A549 (cell line): ENCODE data around the gene LRRC4B. TPM values are rescaled to one million over a fixed set of nuclear protein-coding genes. Genes with fewer than 3 reads are reported as not detected.

ENCODE experiments used
- ATAC-seq, 2 experiments: fragments of 200-7000 bp in 1 of 2; fragments of >200 bp in 1 of 2; cut with Nextera tagmentation in 1 of 2; cut with Tn5 transposase in 1 of 2; 3 replicates each; pipeline versions ENCODE4 v1.8.0 to v1.9.1; 2018 to 2020; ENCODE audit warnings: mild to moderate bottlenecking in 1 of 2, moderate library complexity in 1 of 2
- CTCF ChIA-PET: fragments of 300-600 bp; sonication (Branson Sonifier 250); formaldehyde crosslinking; extraction: SDS; loops from one replicate; lab custom pipeline; 2021; ENCODE audit warnings: antibody characterized with exemption, inconsistent platforms; lab: Yijun Ruan, JAX
- POLR2A ChIA-PET: fragments of 350-600 bp; formaldehyde crosslinking; extraction: SDS; loops from one replicate; lab custom pipeline; 2021; ENCODE audit warnings: antibody characterized with exemption, inconsistent platforms; lab: Yijun Ruan, JAX
- DNase-seq, 2 experiments: peaks; one replicate each; pipeline versions ENCODE4 v3.0.0 to v3.0.0-alpha.2; 2011 to 2016; ENCODE audit warnings: low read depth in 1 of 2, low spot score in 1 of 2
- FAIRE-seq: peaks from 2 replicates; lab custom pipeline; 2011; peaks lifted over from hg19 to GRCh38; lab: Jason Lieb, UNC
- H3K27ac ChIP-seq, 2 experiments: fragments of >200 bp; sonication (Bioruptor Twin); formaldehyde crosslinking; 3 replicates each; pipeline ENCODE4 v1.5.1; 2016 to 2017
- H3K4me1 ChIP-seq: fragments of >200 bp; sonication (Bioruptor Twin); formaldehyde crosslinking; 3 replicates; pipeline ENCODE4 v1.6.1; 2016
- H3K4me2 ChIP-seq: fragments of >200 bp; sonication (Bioruptor Twin); formaldehyde crosslinking; 3 replicates; pipeline ENCODE4 v1.6.1; 2016
- H3K4me3 ChIP-seq: fragments of >200 bp; sonication (Bioruptor Twin); formaldehyde crosslinking; 3 replicates; pipeline ENCODE4 v1.5.1; 2016
- H3K9me3 ChIP-seq: fragments of >200 bp; sonication (Bioruptor Twin); formaldehyde crosslinking; 3 replicates; pipeline ENCODE4 v1.6.1; 2016
- BHLHE40 ChIP-seq: IDR thresholded peaks from 2 replicates; pipeline ENCODE4 v1.6.1; 2012; ENCODE audit warnings: low read depth, low read length, inconsistent platforms
- CBX2 ChIP-seq: fragments of 200-600 bp; sonication (generic); IDR thresholded peaks from 2 replicates; pipeline ENCODE4 v1.6.1; 2016; ENCODE audit warnings: low read depth, mild to moderate bottlenecking, borderline replicate concordance
- CHD2 ChIP-seq: fragments of 150-350 bp; IDR thresholded peaks from 2 replicates; pipeline ENCODE4 v1.6.1; 2014; ENCODE audit warnings: low read length; ENCODE audit not compliant: partially characterized antibody
- E2F6 ChIP-seq: IDR thresholded peaks from 2 replicates; pipeline ENCODE4 v1.6.1; 2012; ENCODE audit warnings: low read depth, borderline replicate concordance
- ELK1 ChIP-seq: fragments of 150-350 bp; IDR thresholded peaks from 2 replicates; pipeline ENCODE4 v1.6.1; 2014; ENCODE audit warnings: low read depth, mild to moderate bottlenecking, low read length
- HEYL ChIP-seq: fragments of 250-450 bp; sonication (Bioruptor Pico); IDR thresholded peaks from 2 replicates; pipeline ENCODE4 v1.8.0; 2021; ENCODE audit warnings: mild to moderate bottlenecking, moderate library complexity
- HOXA7 ChIP-seq: fragments of 250-450 bp; sonication (Bioruptor Pico); IDR thresholded peaks from 2 replicates; pipeline ENCODE4 v1.5.0; 2020; ENCODE audit warnings: mild to moderate bottlenecking, moderate library complexity
- JUN ChIP-seq, 2 experiments: fragments of >200 bp; sonication (Bioruptor Twin); formaldehyde crosslinking; IDR thresholded peaks; 2 replicates in 1 of 2; 3 replicates in 1 of 2; pipeline ENCODE4 v1.6.1; 2016 to 2017
- KDM1A ChIP-seq: fragments of 200-600 bp; sonication (generic); IDR thresholded peaks from 2 replicates; pipeline ENCODE4 v1.6.1; 2016; ENCODE audit warnings: low read depth, mild to moderate bottlenecking
- KDM5A ChIP-seq: fragments of 200-600 bp; sonication (generic); IDR thresholded peaks from 2 replicates; pipeline ENCODE4 v1.6.1; 2016; ENCODE audit warnings: antibody characterized with exemption, mild to moderate bottlenecking
- MAFK ChIP-seq: fragments of 450-650 bp; IDR thresholded peaks from 2 replicates; pipeline ENCODE4 v1.6.1; 2014; ENCODE audit not compliant: partially characterized antibody
- MYC ChIP-seq: IDR thresholded peaks from 2 replicates; pipeline ENCODE4 v1.6.1; 2012; ENCODE audit warnings: mild to moderate bottlenecking, inconsistent platforms, low read length, improper control_type of control experiment, borderline replicate concordance
- NPAS2 ChIP-seq: fragments of 250-450 bp; sonication (Bioruptor Pico); IDR thresholded peaks from 2 replicates; pipeline ENCODE4 v1.8.0; 2022; ENCODE audit warnings: mild to moderate bottlenecking, moderate library complexity, borderline replicate concordance
- POLR2A ChIP-seq: IDR thresholded peaks from 2 replicates; pipeline ENCODE4 v1.6.1; 2012; ENCODE audit warnings: mild to moderate bottlenecking, low read length
- REST ChIP-seq: fragments of 200-600 bp; sonication (generic); IDR thresholded peaks from 2 replicates; pipeline ENCODE4 v1.6.1; 2016; ENCODE audit warnings: antibody characterized with exemption, mild to moderate bottlenecking, moderate library complexity
- SMC3 ChIP-seq: fragments of >200 bp; sonication (Bioruptor Twin); formaldehyde crosslinking; IDR thresholded peaks from 3 replicates; pipeline ENCODE4 v1.6.1; 2018; ENCODE audit warnings: inconsistent platforms
- SREBF2 ChIP-seq: fragments of 450-650 bp; IDR thresholded peaks from 2 replicates; pipeline ENCODE4 v1.6.1; 2014; ENCODE audit warnings: mild to moderate bottlenecking, moderate library complexity
- ZNF302 ChIP-seq: fragments of 250-450 bp; sonication (Bioruptor Pico); IDR thresholded peaks from 2 replicates; pipeline ENCODE4 v1.9.0; 2021; ENCODE audit warnings: inconsistent platforms, mild to moderate bottlenecking, moderate library complexity
- WGBS: methylation state at CpG from one replicate; pipeline ENCODE4 v1.1.6; 2017; ENCODE audit errors: missing lambda C conversion rate; 5-methylcytosine and 5-hydroxymethylcytosine counted together
- polyA plus RNA-seq, 4 experiments: library from polyadenylated mRNA; depleted of rRNA in 3 of 4; stranded (reverse); fragments of >200 nt; fragmentation: RNase III in 1 of 4; extraction: RNeasy Plus Mini Kit Qiagen cat#74134 plus additional on column Dnase treatment in 1 of 4; gene quantifications; 2 replicates in 3 of 4; 3 replicates in 1 of 4; pipeline ENCODE4 v1.2.3, GENCODE V29; 2011 to 2017
- TF ChIP-seq, protein P1 (sequence below): IDR thresholded peaks from 2 replicates; pipeline ENCODE4 v1.6.1; 2012
- TF ChIP-seq, protein P2 (sequence below): fragments of >200 bp; sonication (Bioruptor Twin); formaldehyde crosslinking; IDR thresholded peaks from 3 replicates; pipeline ENCODE4 v1.5.1; 2016
- TF ChIP-seq, protein P3 (sequence below): fragments of 250-450 bp; sonication (Bioruptor Pico); IDR thresholded peaks from 2 replicates; pipeline ENCODE4 v1.5.0; 2021; ENCODE audit warnings: mild to moderate bottlenecking, moderate library complexity, borderline replicate concordance
- TF ChIP-seq, protein P4 (sequence below): fragments of 250-450 bp; sonication (Bioruptor Pico); IDR thresholded peaks from 2 replicates; pipeline ENCODE4 v1.5.0; 2020; ENCODE audit warnings: low read depth, mild to moderate bottlenecking, moderate library complexity

Gene LRRC4B
- polyA plus RNA-seq, 2 of the 4 experiments (the other 2 are of a cell fraction), result 0.54 to 0.97 TPM

DNA sequence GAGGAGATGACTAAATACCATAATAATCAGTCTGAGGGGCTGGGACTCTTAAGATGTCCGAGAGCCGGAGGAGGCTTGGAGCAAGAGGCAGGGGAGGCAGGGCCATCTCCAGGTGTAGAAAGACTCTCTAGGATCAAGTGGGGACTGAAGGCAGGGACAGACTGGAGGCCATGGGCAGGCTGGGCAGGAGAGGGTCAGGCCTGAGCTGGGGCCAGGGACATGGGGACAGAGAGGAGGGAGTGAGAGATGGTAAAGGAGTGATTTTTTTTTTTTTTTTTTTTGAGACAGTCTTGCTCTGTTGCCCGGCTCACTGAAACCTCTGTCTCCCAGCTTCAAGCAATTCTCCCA is 59.4 kb downstream of the LRRC4B start:
- POLR2A ChIA-PET, result interaction anchor here (0.6 kb wide), 1 partner anchor 18 kb away, joined by 3 read pairs; no protein-coding TSS in a partner anchor
- WGBS, result 87% methylated on average over 3 of the region's 3 CpGs
- H3K4me3 ChIP-seq, result no peak overlapping the region
- no peak for ATAC-seq
- TF ChIP-seq SMC3, result no peak
- TF ChIP-seq ELK1, result no peak
- TF ChIP-seq REST, result no peak
- H3K27ac ChIP-seq, result no peak overlapping the region
- H3K4me2 ChIP-seq, result no peak overlapping the region
- H3K4me1 ChIP-seq, result peaks cover 12% of the 10 kb centered on the region; the same call in 2 of the 3 replicates
- H3K9me3 ChIP-seq, result no peaks in the 10 kb centered on the region
- CTCF ChIA-PET, result interaction anchor here (1.6 to 2.0 kb wide), 4 partner anchors 30 to 140 kb away, joined by 3 to 11 read pairs (median 6); no protein-coding TSS in a partner anchor
- DNase-seq, result no peak
- no peak for FAIRE-seq

DNA sequence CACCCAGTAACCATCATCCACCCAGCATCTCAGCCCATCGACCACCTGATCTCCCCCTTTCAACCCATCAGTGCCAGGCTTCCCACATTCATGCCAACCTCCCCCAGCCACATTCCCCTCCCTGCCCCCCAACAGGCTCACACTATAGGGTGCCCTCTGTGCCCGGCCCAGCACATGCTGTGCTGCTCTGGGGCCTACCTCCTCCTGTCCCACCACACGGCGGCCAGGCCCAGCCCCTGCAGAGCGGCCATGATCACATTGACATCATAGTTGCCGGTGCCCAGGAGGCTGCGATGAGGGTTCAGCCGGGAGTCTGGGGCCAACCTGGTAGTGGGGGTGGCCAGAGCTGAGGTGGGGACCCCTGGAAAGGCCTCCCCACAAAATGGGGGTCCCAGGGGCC is 60.9 kb downstream of the LRRC4B start:
- ATAC-seq, result no peak
- no peak overlapping the region for H3K27ac ChIP-seq
- peaks cover 12% of the 10 kb centered on the region; the same call in 2 of the 3 replicates for H3K4me1 ChIP-seq
- CTCF ChIA-PET, result interaction anchor here (1.9 kb wide), 1 partner anchor 138 kb away, joined by 7 read pairs; no protein-coding TSS in a partner anchor
- no peak for FAIRE-seq
- TF ChIP-seq POLR2A (0 out of 2 replicates have a peak, but pooled peaks have one; percentile 9), E2F6 (no peak), HOXA7 (CRISPR knock-in tag) (no peak)
- TF ChIP-seq, all 56 proteins: peak for 1
- no peak overlapping the region for H3K4me3 ChIP-seq
- 75% methylated on average over 8 of the region's 8 CpGs for WGBS
- H3K9me3 ChIP-seq, result no peaks in the 10 kb centered on the region
- DNase-seq, result no peak
- POLR2A ChIA-PET, result no interaction called here
- H3K4me2 ChIP-seq, result no peak overlapping the region

- DNase-seq (no peak), ATAC-seq (no peak), FAIRE-seq (no peak)
- no peak overlapping the region for H3K27ac ChIP-seq
- H3K4me1 ChIP-seq, result peaks cover 8% of the 10 kb centered on the region; the same call in 2 of the 3 replicates
- WGBS, result 92% methylated on average over 8 of the region's 10 CpGs
- no peak overlapping the region for H3K4me3 ChIP-seq
- H3K9me3 ChIP-seq, result no peaks in the 10 kb centered on the region
- ChIA-PET POLR2A (no interaction called here), CTCF (no interaction called here)
- H3K4me2 ChIP-seq, result no peak overlapping the region
- TF ChIP-seq ZNF302 (CRISPR knock-in tag) (no peak), NPAS2 (no peak), JUN (IDR thresholded peaks at IDR 0.05) (no peak), KDM1A (no peak), CBX2 (no peak), HOXA7 (CRISPR knock-in tag) (no peak), SREBF2 (no peak), CHD2 (no peak), KDM5A (no peak), MAFK (no peak), HEYL (CRISPR knock-in tag) (no peak), MYC (no peak), BHLHE40 (no peak)
- TF ChIP-seq, protein P1, sequence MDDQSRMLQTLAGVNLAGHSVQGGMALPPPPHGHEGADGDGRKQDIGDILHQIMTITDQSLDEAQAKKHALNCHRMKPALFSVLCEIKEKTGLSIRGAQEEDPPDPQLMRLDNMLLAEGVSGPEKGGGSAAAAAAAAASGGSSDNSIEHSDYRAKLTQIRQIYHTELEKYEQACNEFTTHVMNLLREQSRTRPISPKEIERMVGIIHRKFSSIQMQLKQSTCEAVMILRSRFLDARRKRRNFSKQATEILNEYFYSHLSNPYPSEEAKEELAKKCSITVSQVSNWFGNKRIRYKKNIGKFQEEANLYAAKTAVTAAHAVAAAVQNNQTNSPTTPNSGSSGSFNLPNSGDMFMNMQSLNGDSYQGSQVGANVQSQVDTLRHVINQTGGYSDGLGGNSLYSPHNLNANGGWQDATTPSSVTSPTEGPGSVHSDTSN, result no peak
- TF ChIP-seq, protein P2, sequence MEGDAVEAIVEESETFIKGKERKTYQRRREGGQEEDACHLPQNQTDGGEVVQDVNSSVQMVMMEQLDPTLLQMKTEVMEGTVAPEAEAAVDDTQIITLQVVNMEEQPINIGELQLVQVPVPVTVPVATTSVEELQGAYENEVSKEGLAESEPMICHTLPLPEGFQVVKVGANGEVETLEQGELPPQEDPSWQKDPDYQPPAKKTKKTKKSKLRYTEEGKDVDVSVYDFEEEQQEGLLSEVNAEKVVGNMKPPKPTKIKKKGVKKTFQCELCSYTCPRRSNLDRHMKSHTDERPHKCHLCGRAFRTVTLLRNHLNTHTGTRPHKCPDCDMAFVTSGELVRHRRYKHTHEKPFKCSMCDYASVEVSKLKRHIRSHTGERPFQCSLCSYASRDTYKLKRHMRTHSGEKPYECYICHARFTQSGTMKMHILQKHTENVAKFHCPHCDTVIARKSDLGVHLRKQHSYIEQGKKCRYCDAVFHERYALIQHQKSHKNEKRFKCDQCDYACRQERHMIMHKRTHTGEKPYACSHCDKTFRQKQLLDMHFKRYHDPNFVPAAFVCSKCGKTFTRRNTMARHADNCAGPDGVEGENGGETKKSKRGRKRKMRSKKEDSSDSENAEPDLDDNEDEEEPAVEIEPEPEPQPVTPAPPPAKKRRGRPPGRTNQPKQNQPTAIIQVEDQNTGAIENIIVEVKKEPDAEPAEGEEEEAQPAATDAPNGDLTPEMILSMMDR, result no peak
- TF ChIP-seq, protein P3, sequence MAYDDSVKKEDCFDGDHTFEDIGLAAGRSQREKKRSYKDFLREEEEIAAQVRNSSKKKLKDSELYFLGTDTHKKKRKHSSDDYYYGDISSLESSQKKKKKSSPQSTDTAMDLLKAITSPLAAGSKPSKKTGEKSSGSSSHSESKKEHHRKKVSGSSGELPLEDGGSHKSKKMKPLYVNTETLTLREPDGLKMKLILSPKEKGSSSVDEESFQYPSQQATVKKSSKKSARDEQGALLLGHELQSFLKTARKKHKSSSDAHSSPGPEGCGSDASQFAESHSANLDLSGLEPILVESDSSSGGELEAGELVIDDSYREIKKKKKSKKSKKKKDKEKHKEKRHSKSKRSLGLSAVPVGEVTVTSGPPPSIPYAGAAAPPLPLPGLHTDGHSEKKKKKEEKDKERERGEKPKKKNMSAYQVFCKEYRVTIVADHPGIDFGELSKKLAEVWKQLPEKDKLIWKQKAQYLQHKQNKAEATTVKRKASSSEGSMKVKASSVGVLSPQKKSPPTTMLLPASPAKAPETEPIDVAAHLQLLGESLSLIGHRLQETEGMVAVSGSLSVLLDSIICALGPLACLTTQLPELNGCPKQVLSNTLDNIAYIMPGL (CRISPR knock-in tag), result no peak
- TF ChIP-seq, protein P4, sequence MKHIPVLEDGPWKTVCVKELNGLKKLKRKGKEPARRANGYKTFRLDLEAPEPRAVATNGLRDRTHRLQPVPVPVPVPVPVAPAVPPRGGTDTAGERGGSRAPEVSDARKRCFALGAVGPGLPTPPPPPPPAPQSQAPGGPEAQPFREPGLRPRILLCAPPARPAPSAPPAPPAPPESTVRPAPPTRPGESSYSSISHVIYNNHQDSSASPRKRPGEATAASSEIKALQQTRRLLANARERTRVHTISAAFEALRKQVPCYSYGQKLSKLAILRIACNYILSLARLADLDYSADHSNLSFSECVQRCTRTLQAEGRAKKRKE (CRISPR knock-in tag), result no peak
Measured at GRCh38 chr19:50506700-50507099, 61.5 kb downstream of the LRRC4B start.
